Suprapubic skin (tissue), 4 donors: ENCODE measurements around the gene METAP1. TPM values are rescaled to one million over a fixed set of nuclear protein-coding genes. Genes with fewer than 3 reads are reported as not detected.
A peak's percentile ranks its signal among the peaks of the same experiment; 100 is the strongest.

Source experiments
- DNase-seq, 2 donors: peaks; one replicate each; pipeline ENCODE4 v3.0.0-alpha.2; 2019; ENCODE audit warnings: low spot score in 2 of 2
- H3K27ac ChIP-seq: fragments of 200-600 bp; sonication (generic); one replicate; pipeline ENCODE4 v1.5.1; 2019
- H3K27me3 ChIP-seq: fragments of 200-600 bp; sonication (generic); one replicate; pipeline ENCODE4 v1.5.1; 2019
- H3K36me3 ChIP-seq: fragments of 200-600 bp; sonication (generic); one replicate; pipeline ENCODE4 v1.5.1; 2019
- H3K4me1 ChIP-seq: fragments of 200-600 bp; sonication (generic); one replicate; pipeline ENCODE4 v1.5.1; 2019
- H3K4me3 ChIP-seq: fragments of 200-600 bp; sonication (generic); one replicate; pipeline ENCODE4 v1.5.1; 2019; ENCODE audit warnings: mild to moderate bottlenecking
- H3K9me3 ChIP-seq: fragments of 200-600 bp; sonication (generic); one replicate; pipeline ENCODE4 v1.5.1; 2019
- EP300 ChIP-seq: sonication (generic); formaldehyde crosslinking; IDR thresholded peaks from one replicate; pipeline ENCODE4 v1.6.1; 2017; ENCODE audit warnings: antibody characterized with exemption
- POLR2A ChIP-seq, 2 donors: fragments of 450-650 bp; IDR thresholded peaks; one replicate each; pipeline ENCODE4 v1.6.1; 2017; ENCODE audit warnings: antibody characterized with exemption in 2 of 2, mild to moderate bottlenecking in 2 of 2, moderate library complexity in 2 of 2
- POLR2AphosphoS5 ChIP-seq, 3 donors: sonication (generic); formaldehyde crosslinking; IDR thresholded peaks; one replicate each; pipeline ENCODE4 v1.6.1; 2017; ENCODE audit warnings: antibody characterized with exemption in 3 of 3
- WGBS: methylation state at CpG from one replicate; pipeline ENCODE4 v1.1.5; 2018; 5-methylcytosine and 5-hydroxymethylcytosine counted together
- total RNA-seq, 4 donors: library from RNA; depleted of rRNA; stranded (reverse); fragments of >200 nt; gene quantifications; one replicate each; pipeline ENCODE4 v1.1.0, GENCODE V29; 2016
- TF ChIP-seq, protein P1 (sequence below), 2 donors: fragments of 200-600 bp in 1 of 2; fragments of 450-650 bp in 1 of 2; sonication (generic) in 1 of 2; IDR thresholded peaks; one replicate each; pipeline ENCODE4 v1.5.1; 2016 to 2019; ENCODE audit warnings: antibody characterized with exemption in 2 of 2, mild to moderate bottlenecking in 1 of 2, moderate library complexity in 1 of 2

The METAP1 gene
- total RNA-seq, 4 donors from 2014 or later = 40.0 to 55.9 (median 49.4) TPM

DNA sequence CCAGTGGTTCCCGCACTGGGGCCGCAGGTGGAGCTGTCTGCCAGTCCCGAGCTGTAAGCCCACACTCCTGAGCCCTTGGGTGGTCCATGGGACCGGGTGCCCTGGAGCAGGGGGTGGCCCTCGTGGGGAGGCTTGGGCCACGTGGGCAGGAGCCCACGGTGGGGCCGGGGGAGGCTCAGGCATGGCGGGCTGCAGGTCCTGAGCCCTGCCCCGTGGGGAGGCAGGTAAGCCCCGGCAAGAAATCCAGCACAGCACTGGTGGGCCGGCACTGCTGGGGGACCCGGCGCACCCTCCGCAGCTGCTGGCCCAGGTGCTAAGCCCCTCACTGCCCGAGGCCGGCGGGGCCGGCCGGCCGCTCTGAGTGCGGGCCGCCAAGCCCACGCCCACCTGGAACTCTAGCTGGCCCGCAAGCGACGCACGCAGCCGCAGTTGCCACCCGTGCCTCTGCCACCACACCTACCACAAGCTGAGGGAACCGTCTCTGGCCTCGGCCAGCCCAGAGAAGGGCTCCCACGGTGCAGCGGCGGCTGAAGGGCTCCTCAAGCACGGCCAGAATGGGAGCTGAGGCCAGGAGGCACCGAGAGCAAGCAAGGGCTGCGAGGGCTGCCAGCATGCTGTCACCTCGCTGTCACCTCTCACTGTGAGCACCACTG is 2.0 kb upstream of the METAP1 start:
- 94% methylated on average over 22 of the region's 39 CpGs for WGBS
- no peak overlapping the region for H3K27ac ChIP-seq
- H3K36me3 ChIP-seq = no peaks in the 10 kb centered on the region
- no peaks in the 10 kb centered on the region for H3K27me3 ChIP-seq
- peak in 1 of 2 donors; percentile 60 for DNase-seq
- peaks cover 20% of the 10 kb centered on the region for H3K4me1 ChIP-seq
- H3K9me3 ChIP-seq = no peaks in the 10 kb centered on the region
- TF ChIP-seq EP300 (no peak), POLR2A (IDR thresholded peaks at IDR 0.05) (no peak), POLR2AphosphoS5 (IDR thresholded peaks at IDR 0.05) (no peak)
- TF ChIP-seq, protein P1, sequence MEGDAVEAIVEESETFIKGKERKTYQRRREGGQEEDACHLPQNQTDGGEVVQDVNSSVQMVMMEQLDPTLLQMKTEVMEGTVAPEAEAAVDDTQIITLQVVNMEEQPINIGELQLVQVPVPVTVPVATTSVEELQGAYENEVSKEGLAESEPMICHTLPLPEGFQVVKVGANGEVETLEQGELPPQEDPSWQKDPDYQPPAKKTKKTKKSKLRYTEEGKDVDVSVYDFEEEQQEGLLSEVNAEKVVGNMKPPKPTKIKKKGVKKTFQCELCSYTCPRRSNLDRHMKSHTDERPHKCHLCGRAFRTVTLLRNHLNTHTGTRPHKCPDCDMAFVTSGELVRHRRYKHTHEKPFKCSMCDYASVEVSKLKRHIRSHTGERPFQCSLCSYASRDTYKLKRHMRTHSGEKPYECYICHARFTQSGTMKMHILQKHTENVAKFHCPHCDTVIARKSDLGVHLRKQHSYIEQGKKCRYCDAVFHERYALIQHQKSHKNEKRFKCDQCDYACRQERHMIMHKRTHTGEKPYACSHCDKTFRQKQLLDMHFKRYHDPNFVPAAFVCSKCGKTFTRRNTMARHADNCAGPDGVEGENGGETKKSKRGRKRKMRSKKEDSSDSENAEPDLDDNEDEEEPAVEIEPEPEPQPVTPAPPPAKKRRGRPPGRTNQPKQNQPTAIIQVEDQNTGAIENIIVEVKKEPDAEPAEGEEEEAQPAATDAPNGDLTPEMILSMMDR (IDR thresholded peaks at IDR 0.05) = no peak
- H3K4me3 ChIP-seq = no peak overlapping the region

DNA sequence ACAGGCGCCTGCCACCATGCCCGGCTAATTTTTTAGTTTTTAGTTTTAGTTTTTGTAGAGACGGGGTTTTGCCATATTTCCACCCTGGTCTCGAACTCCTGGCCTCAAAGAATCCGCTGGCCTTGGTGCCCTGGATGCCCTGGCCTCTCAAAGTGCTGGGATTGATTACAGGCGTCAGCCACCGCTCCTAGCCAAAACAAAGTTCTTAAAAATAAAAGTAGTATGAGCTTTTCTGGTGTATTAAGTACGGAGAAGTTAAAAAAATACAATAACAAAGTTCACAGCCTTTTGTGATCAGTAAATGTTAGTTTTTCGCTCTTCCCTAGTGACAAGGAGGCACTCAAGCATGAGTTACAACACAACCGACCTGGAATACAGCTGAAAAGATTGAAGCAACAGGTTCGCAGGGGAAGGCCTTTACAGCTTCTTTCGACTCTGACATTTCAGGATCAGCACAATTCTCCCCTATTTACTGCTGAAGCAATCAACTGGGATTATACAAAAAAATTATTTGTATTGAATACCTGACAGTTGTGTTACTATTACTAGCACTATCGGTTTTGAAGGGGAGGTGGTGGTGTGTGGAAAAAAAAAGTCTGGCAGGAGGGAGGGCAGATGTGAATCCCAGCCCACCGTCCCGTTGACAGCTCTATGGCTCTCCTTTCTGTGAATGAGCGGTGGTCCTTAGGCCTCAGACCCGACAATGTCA is 893 bp upstream of the METAP1 start:
- Histone ChIP-seq H3K36me3 (no peaks in the 10 kb centered on the region), H3K9me3 (no peaks in the 10 kb centered on the region), H3K4me1 (peaks cover 22% of the 10 kb centered on the region), H3K4me3 (peak overlapping the region; percentile 94), H3K27ac (peak overlapping the region; percentile 87), H3K27me3 (no peaks in the 10 kb centered on the region)
- WGBS = 37% methylated on average over 17 of the region's 17 CpGs
- DNase-seq = no peak
- TF ChIP-seq, protein P1 (IDR thresholded peaks at IDR 0.05) = no peak
- TF ChIP-seq POLR2AphosphoS5 (IDR thresholded peaks at IDR 0.05) (no peak), POLR2A (IDR thresholded peaks at IDR 0.05) (no peak), EP300 (no peak)

DNA sequence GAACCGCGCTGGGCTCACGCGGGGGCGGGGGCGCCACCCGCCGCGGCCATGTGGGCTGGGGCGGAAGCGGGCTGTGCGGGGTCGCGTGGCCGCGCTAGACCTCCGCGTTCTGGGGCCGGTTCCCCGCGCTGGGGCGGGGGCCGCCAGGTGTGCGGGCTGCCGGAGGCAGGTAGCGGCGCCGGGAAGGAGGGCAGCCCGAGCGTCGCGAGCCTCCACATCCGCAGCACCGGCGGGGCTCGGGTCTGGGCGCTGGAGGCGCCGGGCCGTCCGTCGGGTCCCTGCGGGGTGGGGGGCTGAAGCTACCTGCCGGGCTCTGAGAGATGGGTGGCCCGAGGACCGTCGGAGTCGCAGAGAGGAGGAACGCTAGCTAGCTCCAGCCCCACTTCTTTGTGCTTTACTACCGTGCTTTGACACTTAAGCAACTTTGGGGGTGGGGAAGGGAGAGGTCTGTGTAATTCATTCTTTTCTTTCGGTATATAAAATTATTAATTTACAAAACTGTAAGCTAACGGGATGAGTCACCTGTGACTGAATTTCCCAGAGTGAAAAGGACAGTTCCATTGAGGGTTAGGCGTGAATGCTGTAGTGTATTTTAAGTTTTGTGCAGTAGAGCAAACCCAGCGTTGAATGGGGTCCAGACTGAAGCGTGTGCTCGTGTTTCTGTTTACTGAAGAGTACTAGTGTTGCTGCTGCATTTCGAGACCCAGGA is 689 bp downstream of the METAP1 start:
- no peaks in the 10 kb centered on the region for H3K36me3 ChIP-seq
- peak overlapping the region; percentile 92 for H3K27ac ChIP-seq
- peak overlapping the region; percentile 94 for H3K4me3 ChIP-seq
- under 1% methylated on average over 15 of the region's 57 CpGs for whole genome bisulfite sequencing
- TF ChIP-seq POLR2A (IDR thresholded peaks at IDR 0.05) (no peak), EP300 (no peak), POLR2AphosphoS5 (IDR thresholded peaks at IDR 0.05) (no peak)
- TF ChIP-seq, protein P1 (IDR thresholded peaks at IDR 0.05) = no peak
- no peaks in the 10 kb centered on the region for H3K27me3 ChIP-seq
- DNase-seq = peak in 1 of 2 donors; percentile 67
- H3K9me3 ChIP-seq = no peaks in the 10 kb centered on the region
- H3K4me1 ChIP-seq = peaks cover 31% of the 10 kb centered on the region

DNA sequence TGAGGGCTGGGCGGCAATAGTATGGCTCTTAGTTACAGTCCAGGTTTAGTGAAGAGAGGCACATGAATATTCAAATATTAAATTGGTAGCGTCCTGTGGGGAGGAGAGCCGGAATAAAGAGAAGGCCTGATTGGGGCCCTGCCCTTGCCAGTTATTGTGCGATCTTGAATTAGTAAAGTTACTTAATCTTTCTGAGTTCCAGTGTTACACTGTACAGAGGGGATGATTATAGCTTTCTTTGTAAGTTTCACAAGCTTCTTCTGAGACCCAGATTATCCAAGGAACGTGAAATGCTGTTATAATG is 1.2 kb downstream of the METAP1 start:
- no peaks in the 10 kb centered on the region for H3K9me3 ChIP-seq
- H3K27me3 ChIP-seq = no peaks in the 10 kb centered on the region
- H3K27ac ChIP-seq = no peak overlapping the region
- peaks cover 31% of the 10 kb centered on the region for H3K4me1 ChIP-seq
- H3K4me3 ChIP-seq = peak overlapping the region; percentile 94
- TF ChIP-seq POLR2A (IDR thresholded peaks at IDR 0.05) (no peak), EP300 (no peak), POLR2AphosphoS5 (IDR thresholded peaks at IDR 0.05) (no peak)
- TF ChIP-seq, protein P1 (IDR thresholded peaks at IDR 0.05) = no peak
- DNase-seq = no peak
- WGBS = 37% methylated on average over 5 of the region's 5 CpGs
- H3K36me3 ChIP-seq = no peaks in the 10 kb centered on the region

DNA sequence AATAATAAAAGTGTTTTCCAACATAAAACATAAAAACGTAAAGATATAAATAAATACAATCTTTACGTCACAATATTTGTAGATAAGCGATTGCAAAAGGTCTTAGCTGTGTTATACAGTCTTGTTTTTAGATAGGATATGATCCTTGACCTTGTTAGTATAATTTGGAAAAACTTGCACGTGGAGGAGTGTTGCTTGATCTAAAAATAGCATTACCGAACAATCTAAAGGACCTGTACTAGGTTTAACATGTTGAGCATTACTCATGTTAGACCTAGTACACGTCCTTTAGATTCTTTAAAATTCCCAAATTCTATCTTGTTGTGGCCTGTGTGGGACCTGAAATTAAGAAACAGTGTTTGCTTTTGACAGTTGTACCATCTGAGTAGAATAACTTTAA is 1.6 kb downstream of the METAP1 start:
- DNase-seq = no peak
- 56% methylated on average over 6 of the region's 6 CpGs for WGBS
- H3K36me3 ChIP-seq = no peaks in the 10 kb centered on the region
- H3K27ac ChIP-seq = no peak overlapping the region
- H3K4me1 ChIP-seq = peaks cover 34% of the 10 kb centered on the region
- no peak for TF ChIP-seq POLR2AphosphoS5 (IDR thresholded peaks at IDR 0.05)
- TF ChIP-seq, protein P1 (IDR thresholded peaks at IDR 0.05) = no peak
- no peak for TF ChIP-seq POLR2A (IDR thresholded peaks at IDR 0.05)
- no peak for TF ChIP-seq EP300
- no peak overlapping the region for H3K4me3 ChIP-seq
- H3K27me3 ChIP-seq = no peaks in the 10 kb centered on the region
- no peaks in the 10 kb centered on the region for H3K9me3 ChIP-seq
